Measurements from ENCODE around the gene ANKRA2.
"Not testable (repeated sequence)": the region's sequence is repeated elsewhere in the genome, so short reads cannot be mapped to it uniquely, and the experiment has no call there.

ANKRA2 gene

DNA sequence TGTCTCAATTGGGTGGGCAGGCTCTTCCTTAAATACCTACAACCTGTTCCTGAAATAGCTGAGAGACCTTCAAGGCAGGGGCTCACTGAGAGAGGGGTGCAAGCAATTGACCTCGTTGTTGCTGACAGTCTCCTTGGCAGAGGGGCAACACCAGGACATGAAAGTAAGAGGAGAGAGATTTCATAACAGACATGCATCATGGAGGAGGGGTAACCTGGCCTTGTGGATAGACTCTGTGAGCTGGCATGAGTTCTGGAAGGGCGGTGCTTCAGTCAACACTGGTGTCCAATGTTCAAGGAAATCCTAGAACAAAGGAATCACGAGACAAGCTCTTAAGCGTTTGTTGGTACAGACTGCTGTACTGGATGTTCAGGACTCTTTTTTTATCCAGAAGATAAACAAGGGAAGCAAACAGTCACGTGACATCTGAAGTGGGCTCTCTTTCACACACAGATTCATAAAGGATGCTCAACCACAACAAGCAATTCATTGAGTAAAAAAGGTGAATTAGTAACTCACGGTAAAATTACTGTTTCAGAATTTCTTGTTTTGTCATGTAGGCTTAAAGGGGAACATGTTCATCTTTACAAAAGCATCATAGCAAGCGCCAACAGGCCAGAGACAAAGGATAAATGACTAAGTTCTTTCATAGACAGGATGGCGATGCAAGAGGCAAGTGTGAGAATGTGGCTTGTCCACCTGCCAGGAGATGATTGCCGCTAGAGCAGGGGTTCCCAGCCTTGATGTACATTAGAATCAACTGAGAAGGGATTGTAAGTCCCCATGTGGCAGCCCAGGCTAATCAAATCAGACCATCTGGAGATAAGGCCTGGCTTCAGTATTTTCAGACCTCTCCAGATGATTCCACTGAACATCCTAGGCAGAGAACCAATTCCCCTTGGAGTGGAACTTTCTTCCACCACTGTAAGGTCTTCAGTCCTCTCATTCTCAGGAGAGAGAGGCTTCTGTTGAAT is 20.7 kb downstream of the ANKRA2 start:
- DNase-seq, result peak; percentile 1

DNA sequence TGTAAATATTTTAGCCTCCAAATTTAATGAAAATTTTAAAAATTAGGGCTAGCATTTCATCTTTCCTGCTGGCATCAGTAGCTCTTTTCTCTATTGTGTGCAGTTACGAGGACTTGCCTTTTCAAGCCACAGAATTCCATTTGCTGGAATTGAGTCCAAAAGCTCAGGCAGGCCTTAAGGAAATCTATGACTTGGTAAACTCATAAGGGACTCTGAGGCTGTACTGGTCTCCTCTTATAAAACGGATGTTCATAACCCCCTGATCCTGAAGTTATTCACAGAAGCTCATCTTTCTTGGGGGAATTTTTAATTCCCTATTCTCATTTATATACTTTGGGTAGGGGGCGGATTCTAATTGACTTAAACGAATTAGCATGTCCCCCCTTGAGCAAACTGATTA is 23.4 kb downstream of the ANKRA2 start:
- no peak for DNase-seq

DNA sequence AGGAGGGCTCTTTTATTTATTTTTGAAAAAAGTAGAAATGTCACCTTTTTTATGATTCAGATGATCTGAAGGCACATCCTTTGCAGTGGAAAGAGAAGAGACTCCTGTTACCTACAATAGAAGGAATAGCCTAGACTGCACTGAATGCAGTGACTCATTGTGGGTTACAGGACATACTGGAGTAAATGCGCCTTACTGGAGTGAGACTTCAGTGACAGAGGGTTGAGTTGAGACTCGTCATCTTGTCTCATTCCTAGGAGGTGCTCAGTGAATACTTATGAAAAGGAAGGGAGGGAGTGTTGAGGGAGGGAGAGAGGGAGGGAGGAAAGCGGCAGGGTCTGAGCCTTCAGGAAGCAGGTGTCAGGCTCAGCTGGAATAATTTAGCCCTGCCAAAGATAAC is 25.2 kb downstream of the ANKRA2 start:
- no peak for DNase-seq

DNA sequence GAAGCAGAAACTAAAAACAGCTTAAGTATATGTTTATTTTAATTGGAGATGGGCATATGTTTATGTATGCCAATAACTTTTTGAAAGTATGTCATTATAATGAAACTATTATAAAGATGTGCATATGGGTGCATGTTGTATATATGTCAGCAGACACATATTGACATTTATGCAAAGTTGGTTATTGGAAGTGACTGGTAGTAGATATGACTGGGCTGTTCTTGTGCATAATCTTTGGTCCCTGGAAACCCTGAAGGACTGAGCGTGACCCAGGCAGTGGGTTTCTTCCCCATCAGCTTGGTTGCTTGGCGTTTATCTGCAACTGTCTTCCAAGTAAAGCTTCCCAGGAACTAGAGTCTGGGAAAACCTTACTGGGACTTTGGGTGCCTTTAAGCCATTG is 25.7 kb downstream of the ANKRA2 start:
- DNase-seq, result no peak

DNA sequence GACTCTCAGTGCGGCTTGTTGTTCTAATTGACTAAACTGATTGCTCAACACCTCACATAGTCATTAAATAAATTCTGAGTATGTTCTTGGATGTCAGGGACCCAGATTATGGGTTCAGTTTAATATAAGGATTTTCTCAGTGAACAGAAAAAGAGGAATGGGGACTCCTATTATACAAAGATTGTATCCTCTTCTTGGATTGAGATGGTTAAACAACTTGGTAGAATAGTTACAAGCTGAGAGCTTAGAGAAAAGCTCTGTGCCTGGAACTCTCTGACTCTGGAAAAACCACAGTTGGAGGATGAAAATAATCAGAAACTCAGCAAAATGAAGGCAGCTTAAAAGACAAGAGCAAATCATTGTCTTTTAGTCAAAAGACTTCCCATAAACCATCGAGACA is 30.5 kb downstream of the ANKRA2 start:
- no peak for DNase-seq

DNA sequence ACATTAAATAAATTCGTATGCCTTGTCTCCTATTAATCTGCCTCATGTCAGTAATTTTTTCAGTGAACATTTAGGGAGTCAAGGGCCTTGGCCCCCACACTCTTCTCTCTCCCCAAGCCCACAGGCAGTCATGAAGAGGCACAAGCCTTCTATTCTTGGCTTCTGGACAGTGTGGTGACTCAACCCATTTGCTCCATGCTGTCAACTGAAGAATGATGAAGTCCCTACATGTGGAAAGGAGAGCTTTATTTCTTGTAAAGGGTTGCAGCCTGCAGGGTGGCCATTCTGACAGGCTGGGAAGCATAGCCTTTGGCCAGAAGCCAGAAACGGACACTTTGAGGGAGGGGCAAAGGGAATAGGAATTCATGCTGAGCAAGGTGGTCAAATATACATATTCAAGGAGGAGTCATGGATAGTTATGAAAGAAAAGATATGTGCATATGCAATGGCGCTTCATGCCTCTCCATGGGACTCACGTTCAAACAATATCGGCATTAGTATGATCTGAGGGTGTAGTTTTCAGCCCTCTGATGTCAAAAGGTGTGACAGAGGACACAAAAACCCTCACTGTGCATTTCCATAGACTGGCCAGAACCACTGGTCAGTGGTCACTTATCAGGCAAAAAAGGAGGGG is 31.3 kb downstream of the ANKRA2 start:
- no peak for DNase-seq

DNA sequence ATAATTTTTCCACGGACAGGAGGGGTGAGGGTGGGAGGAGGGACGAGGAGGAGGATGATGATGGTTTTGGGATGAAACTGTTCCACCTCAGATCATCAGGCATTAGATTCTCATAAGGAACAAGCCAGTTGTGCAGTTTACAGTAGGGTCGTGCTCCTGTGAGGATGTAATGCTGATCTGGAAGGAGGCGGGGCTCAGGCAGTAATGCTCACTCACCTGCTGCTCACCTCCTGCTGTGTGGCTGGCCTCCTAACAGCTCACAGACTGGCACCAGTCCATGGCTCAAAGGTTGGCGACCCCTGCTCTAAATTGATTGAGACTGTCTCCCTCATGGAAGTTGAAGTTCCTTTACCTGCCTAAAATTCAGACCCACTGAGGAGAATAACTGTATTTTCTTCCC is 33.2 kb downstream of the ANKRA2 start:
- DNase-seq, result no peak

DNA sequence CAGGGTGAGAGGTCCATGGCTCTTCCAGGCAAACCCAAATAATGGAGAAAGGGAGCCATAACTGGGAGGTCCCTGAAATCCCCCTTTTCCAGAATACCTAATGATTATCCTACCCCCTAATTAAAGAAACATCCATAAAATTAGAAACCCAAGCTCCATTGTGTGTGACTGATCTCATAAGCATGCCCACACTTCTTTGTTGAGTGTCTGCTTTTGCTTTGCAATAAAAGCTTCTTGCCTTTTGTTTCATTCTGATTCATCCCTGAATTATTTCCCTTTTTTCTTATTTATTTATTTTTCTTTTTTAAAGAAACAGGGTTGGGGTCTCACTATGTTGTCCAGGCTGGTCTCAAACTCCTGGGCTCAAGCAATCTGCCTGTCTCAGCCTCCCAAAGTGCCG is 34.1 kb downstream of the ANKRA2 start:
- DNase-seq, result no peak

DNA sequence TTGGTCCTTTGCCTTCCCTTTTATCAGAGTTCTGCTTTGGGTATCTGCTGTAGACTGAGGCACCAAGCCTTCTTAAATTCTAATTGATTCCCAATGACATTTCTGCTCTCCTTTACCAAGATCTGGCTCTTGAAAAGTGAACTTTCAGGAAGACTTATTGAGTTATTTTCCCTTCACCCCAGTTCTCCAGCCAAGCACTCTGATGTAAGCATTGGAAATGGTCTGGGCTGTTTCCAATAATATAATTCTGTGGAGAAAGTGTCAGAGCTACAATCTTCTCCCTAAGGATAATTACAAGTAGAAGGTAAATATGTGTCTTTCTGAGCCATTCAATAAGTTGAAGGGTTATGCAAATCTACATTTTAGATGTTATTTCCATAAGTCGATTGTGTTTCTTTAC is 36.4 kb downstream of the ANKRA2 start:
- no peak for DNase-seq

DNA sequence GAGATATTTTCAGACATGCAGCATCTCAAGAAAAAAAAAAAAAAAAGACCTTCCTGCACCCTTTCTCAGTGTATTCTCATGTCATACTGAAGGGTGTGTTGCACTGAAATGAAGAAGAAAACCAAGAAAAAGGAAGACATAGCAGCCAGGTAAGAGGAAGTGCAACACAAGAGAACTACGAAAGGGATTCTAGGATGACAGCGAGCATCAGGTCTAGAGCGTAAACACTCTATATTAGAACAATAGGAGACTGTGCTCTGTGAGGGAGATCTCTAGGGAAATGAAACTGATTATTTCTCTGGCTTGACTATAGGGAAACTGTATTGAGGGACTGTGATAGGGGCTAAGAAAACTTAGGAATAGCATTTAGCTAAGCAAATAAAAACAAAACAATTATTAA is 37.2 kb downstream of the ANKRA2 start:
- DNase-seq, result no peak

DNA sequence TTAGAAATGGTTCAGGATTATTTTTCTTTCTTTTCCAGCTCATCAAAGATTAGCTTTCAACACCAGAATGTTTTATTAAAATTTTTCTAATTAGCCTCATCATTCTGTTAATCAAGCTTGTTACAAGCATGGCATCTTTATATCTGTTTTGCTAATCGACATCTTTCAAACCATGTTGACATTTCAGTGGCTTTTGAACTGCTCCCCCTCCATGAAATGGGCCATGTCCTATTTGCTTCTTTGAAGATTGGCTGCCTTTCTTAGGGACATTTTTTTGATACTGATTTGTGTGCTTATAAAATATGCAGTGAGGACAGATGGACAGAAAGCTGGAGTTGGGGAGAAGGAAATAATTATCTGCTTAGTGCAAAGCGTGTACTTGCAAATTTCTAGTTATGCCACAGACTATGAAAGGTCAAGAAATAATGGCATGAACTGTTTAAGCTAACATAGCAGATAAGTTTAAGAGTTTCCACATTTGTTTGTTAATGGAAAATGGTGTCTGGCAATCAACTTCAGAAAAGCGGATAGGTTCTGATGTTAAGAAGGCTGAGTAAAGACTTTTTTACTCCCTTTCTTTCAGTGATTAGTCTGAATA is 39.7 kb downstream of the ANKRA2 start:
- DNase-seq, result no peak

DNA sequence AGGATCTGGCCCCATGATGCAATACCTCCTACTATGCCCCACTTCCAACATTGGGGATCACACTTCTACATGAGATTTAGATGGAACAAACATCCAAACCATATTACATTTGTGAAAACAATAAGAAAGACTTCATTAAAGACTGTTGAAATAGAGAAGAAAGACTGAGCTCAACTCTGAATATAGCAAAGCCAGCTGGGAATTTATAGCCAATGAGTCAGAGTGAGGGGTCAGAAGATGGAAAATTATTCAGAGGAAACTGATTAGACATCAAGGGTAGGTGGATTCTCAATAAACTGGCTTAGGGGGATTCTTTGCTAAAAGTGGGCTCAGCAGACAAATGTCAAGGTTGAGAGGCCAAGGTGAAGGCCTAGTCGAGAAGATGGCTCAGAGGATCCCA is 41.6 kb downstream of the ANKRA2 start:
- no peak for DNase-seq

DNA sequence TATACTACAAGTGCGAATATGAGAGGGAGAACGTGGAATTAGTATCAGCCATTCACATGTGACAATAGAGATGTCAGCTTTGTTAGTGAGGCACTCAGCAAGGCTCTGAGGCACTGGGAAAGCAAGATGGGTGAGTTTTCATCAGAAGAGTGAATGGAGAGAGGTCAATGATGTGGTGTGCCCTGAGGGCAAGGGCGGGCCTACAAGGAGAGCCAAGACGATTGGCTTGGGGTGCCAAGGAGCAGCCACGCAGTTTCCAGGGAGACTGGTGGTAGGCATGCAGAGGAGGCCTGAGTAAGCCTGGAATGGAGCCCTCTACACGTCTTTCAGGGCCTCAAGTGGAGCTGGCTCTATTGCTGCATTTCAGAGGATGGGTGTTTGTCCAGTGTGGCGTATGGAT is 42.5 kb downstream of the ANKRA2 start:
- no peak for DNase-seq

DNA sequence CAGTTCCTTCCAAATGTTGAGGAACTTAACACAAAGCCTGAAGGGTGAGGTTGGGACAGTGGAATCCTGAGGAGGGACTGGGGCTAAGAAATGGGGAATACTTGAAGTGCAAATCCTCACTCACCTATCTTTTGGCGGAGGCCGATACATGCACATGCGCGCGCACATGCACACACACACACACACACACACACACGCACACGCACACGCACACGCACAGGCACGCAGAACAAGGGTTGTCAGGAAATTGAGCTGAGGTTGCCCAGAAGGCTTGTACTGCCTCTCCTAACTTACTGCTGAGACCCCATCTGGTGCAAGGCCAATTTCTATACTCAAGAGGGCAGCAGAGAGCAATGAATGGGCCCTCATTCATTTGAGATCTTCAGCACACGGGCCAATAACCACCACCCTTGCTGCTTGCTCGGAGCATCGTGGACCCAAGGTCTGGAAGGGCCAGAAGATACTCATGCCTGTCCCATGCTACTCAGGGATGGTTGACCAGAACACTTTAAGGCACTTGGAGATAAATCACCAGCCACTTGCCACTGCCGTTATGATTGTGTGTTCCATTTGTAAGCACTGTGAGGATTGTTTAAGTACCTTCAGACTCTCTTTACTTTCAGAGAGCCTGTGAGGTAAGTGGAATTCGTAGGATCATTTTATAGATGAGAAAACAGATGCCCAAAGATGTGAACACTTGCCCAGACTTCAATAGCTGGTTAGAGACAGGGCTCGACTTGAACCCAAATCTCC is 45.7 kb downstream of the ANKRA2 start:
- DNase-seq, result peak; percentile 6

DNA sequence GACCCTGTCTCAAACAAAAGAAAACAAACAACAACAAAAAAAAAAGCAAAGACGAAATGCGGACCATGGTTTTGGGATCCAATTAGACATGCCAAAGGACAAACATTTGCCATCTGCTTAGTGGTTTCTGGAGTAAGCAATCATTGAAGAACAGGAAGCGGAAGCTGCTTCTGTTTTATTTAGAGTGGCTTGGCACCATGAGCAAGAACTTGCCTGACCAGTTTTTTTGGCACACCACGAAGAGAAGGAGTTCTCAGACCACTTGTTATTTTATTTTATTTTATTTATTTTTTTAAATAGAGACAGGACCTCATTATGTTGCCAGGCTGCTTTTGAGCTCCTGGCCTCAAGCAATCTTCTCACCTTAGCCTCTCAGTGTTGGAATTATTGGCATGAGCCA is 50.2 kb downstream of the ANKRA2 start:
- no peak for DNase-seq

DNA sequence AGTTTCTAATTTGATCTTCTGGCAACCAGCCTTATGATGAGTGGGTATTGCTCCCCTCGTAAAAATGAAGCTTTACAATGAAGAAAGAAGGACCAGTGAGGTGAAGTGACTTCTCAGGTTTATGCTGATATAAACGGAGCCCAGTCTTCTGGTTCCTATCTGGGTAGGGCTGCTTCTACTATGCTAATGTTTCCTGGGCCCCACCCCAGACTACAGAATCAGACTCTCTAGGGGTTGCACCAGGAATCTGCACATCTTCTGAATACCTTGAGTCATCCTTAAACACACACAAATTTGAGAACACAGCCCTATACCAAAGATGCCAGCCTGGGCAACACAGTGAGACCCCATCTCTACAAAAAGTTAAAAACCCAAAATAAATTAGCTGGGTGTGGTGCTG is 51.0 kb downstream of the ANKRA2 start:
- no peak for DNase-seq

DNA sequence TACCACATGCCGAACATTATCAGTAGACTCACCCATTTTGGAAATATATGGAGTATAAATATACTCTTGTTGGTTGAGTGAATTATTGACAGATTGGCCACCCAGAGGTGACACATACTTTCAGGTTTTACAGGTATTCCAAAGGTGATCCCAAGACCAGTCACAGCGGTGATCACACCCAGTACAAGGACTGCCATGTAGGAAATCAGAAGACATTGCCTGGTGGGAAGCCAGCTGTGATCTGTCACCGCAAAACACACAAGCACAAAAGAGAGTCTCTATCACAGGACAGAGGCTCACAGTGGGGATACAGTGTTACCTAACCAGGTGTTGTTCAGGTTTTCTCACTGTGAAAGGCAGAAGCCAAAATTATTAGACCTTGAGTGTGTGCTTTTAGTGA is 51.4 kb downstream of the ANKRA2 start:
- DNase-seq, result no peak

DNA sequence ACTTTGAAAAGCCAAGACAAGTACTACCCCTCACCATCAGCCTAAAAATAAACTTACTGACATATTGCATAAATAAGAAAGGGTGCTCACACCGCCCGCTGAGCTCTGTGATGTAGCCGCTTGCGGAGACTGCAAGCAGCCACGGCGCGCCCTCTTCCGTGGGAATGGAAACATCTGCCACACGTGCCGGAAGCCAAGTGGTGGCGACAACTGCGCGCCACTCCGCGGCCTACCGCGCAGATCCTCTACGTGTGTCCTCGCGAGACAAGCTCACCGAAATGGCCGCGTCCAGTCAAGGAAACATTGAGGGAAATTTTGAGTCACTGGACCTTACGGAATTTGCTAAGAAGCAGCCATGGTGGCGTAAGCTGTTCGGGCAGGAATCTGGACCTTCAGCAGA is 56.9 kb downstream of the ANKRA2 start:
- DNase-seq, result not testable (repeated sequence)

DNA sequence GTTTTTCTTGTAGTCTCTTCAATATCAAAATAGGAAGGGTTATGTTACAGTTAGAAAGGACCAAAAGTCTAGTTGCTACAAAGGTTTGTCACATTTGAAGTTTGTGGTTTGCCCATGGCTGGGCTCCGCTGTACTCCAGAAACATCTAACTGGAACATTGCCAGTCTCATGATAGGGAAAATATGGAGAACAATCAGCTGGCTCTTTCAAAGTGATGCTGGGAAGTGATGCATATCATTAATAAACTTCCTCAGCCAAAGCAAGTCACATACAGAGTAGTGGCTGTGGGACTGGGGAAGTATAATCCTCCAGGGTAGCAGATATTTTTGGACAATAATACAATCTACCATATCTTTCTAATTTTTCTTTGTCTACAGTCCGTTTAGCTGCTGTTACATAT is 58.4 kb downstream of the ANKRA2 start:
- no peak for DNase-seq

DNA sequence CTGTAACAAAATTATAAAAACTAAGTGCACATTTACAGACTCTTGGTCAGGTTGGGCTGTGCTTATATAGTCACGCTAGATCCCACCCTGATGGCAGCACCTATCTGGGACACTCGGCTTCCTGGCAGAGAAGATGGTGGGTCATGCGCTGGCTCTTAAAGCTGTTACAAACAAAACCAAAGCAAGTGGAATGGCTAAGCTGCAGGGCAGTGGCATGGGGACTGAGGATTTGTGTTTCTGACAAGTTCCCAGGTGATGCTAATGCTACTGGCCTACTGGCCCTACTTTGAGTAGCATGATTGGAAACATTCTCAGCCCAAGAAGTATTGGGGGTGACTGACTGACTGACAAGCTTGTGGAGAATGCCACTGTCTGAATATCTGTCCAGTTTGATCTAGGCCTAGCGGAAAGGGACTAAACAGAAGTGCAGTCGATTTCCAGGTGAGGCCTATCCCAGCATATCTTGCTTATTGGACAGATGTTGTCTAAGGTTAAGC is 58.9 kb downstream of the ANKRA2 start:
- DNase-seq, result no peak
